SKM-1 (cell line): Measurements from ENCODE around the gene PANK3.

Source experiments
- DNase-seq: peaks from one replicate; lab custom pipeline; 2025; ENCODE audit not compliant: unreplicated experiment; lab: John Stamatoyannopoulos, UW

The PANK3 gene

GRCh38 chr5:168578538-168579487, at the start of gene PANK3:
TSS of gene PANK3 (minus strand) at chr5:168579368. CDS start at chr5:168579283, 85 bp downstream.
- DNase-seq: peak; percentile 54

- DNase-seq: peak; percentile 36
Observed at GRCh38 chr5:168624850-168625364, 45.7 kb upstream of the PANK3 start.

DNA sequence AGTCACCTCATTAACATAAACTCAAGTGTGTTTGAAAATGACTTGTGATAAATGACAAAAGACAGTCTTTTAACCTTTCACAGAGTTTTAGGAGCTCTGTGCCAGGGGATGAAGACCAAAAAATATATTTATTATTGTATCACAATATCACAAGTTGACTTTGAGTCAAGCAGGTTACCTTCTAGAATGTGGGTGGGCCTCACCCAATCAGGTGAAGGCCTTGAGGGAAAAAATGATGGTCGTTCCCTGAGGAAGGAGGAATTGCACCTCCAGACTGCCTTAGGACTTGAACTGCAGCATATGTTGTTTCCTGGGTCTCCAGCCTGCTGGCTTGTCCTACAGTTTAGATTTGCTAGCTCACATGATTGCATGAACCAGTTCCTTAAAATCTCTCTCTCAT, 41.6 kb upstream of the PANK3 start:
- no peak for DNase-seq

DNA sequence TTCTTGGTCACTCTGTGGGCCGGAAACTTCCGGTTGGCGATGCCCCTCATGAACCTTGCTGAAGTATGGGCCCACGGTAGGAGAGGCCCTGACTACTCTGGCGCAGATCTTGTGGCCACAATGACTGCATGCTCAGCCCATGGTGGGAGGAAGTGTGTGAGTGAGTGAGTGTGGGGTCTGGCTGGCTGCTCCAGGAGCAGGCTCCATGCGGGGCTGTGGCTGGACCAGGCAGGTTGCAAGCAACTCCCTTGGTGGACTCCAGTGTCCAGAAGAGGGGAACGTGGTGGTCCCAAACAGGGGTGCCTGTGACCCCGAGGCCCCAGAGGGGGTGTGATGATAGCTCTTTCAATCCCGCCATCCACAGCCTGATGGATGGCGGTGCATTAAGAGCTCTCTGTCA, 35.5 kb upstream of the PANK3 start:
- no peak for DNase-seq

DNA sequence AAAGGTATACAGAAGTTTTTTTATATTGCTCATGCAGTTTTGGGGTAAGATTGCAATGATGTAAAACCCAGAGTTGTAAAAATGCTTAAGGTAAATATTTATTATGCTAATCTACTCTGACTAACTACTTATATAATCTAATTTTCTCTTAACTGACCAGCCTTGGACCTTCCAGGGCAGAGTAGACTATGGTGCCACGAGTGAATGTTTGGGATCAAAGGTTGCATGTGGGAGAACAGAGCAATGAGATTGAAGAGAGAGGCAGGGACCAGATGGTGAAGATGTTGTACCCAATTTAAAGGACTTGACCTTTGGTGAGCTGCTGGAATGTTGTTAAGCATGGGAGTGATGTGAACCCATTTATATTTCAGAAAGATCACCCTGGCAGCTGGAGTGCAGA, 34.8 kb upstream of the PANK3 start:
- DNase-seq: no peak

GRCh38 chr5:168613396-168613795, 34.2 kb upstream of the PANK3 start:
- no peak for DNase-seq

GRCh38 chr5:168612996-168613395, 33.8 kb upstream of the PANK3 start:
- DNase-seq: no peak

- DNase-seq: no peak
Observed at GRCh38 chr5:168612123-168612522, 33.0 kb upstream of the PANK3 start.

DNA sequence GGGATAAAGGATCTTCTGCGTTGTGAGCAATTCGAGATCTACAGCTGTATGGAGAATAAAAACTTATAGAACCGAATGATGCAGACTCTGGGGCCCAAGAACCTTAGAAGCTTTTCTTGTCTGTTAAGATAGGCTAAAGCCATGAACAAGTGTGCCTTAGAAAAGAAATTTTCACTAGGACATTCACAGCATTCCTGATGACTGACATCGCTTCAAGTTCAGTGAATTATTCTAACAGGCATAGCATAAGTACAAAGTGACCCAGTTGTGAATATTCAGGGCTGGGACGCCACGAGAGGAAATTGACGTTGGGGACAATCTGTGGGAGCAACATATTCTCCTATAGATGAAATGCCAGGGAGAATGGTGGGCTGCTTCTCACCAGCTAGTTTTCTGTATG, 32.0 kb upstream of the PANK3 start:
- DNase-seq: no peak

- DNase-seq: no peak
Observed at GRCh38 chr5:168609806-168610482, 30.8 kb upstream of the PANK3 start.

DNA sequence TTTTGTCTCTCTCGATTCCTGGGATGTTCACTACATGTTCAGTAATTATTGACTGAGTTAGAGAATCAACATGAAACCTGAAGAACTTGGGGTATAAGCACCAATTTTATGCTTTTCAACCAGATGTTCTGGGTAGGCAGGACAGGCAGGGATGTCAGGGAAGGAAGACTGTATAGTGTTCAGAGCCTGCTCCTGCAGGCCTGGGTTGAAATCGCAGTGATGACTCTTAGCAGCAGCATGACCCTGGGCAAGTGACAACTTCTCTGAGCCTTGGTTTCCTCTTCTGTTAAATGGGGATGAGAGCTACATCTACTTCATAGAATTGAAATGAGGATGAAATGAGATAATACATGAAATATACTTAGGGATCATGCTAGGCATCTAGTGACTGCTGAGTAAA, 29.7 kb upstream of the PANK3 start:
- DNase-seq: no peak

- no peak for DNase-seq
Observed at GRCh38 chr5:168608386-168608785, 29.2 kb upstream of the PANK3 start.

DNA sequence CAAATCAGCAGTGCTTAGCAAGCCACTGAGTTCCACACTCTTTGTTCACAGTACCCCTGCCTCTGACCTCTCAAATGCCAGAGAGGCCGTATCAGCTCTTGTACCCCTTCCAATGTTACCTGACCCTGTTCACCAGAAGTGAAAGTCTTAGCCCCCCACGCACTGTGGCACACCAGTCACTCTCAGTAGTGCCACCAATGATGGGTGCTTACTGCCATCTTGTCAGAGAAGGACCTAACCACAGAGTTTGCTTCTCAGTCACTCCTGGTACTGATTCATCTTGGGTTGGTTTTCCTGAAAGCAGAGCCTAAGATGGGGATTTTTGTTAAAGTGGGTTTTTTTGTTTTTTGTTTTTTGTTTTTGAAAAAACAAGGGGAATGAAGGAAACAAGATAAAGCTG, 28.8 kb upstream of the PANK3 start:
- no peak for DNase-seq

- no peak for DNase-seq
Observed at GRCh38 chr5:168606562-168606961, 27.4 kb upstream of the PANK3 start.

- no peak for DNase-seq
Observed at GRCh38 chr5:168604436-168604835, 25.3 kb upstream of the PANK3 start.

GRCh38 chr5:168603746-168604145, 24.6 kb upstream of the PANK3 start:
- no peak for DNase-seq

DNA sequence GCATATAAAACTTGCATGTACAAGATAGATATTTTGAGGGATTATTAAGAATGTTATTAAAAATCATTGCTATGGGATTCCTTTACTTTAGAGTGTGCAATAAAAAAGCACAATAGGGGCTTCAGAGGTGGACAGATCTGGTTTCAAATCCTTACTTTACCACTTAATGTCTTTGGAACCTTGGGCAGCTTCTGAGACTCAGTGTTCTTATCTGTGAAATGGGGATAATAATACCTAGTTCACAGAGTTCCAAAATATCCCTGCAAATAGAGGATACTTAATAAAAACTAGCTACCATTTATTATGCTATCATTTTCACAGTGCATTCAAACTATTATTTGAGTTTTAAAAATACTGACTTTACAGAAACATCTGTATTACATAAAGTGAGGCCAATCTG, 23.3 kb upstream of the PANK3 start:
- no peak for DNase-seq

DNA sequence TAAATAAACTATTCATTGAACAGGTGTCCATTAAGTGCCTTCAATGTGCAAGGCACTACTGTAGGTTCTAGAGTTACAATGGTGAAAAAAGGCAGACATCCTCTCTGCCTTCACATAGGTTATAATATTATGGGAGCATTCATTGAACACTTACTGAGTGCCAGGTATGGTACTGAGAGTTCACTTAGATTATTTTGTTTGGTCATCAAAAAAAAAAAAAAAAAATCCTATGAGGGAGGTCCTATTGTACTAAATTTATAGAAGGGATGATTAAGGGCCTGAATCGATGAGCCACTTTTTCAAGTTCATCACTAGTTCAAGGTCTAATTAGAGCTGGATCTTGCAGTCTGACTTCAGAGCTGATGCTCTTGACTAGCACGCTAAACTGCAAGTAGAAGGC, 22.8 kb upstream of the PANK3 start:
- DNase-seq: no peak

- no peak for DNase-seq
Observed at GRCh38 chr5:168600409-168600808, 21.2 kb upstream of the PANK3 start.

DNA sequence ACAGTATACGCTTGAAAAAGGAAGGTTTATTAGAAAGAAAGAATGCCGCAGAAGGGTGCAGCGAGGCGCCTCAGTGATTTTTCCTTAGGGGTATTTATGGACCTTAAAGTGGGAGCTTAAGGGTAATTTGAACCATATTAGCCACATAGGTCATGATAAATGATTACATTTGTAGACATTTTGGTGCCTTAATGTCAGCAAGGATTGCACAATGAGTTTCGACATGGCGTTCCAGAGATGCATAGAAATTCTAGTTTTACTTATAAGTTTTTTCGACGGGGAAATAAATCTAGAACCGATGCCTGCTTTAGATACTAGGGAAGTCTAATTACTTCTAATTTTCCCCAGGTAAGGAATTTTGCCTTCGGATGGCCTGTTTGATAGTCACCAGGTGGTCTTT, 20.7 kb upstream of the PANK3 start:
- DNase-seq: no peak

- DNase-seq: no peak
Observed at GRCh38 chr5:168598639-168599038, 19.5 kb upstream of the PANK3 start.

DNA sequence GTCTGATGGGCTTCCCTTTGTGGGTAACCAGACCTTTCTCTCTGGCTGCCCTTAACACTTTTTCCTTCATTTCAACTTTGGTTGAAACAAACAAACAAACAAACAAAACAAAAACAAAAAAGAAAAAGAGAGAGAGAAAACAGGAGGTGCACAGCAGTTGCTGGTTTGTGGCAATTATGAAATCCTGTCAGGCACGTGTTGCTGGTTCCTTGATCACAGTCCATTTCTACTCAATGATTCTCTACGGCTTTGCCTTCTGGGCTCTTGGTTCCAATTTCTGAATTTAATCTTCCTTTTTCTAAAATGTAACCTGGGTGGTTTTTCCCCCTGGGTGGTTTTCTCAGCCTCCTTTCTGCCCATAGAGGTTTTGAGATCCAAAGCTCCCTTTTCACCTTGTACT, 17.8 kb upstream of the PANK3 start:
- DNase-seq: no peak
